NCI-H1105 treated with DMSO at 0.1 percent for 48 hours (cell line): Measurements from ENCODE around the gene ERCC6.
A peak's percentile ranks its signal among the peaks of the same experiment; 100 is the strongest.

Source experiments
- DNase-seq: peaks from one replicate; lab custom pipeline; 2025; lab: John Stamatoyannopoulos, UW

The ERCC6 gene

GRCh38 chr10:49549640-49550346, 10.9 kb upstream of the ERCC6 start:
- DNase-seq: no peak

- DNase-seq: no peak
Observed at GRCh38 chr10:49543604-49544003, 4.7 kb upstream of the ERCC6 start.

GRCh38 chr10:49542353-49542752, 3.4 kb upstream of the ERCC6 start:
- no peak for DNase-seq

GRCh38 chr10:49541762-49542161, 2.8 kb upstream of the ERCC6 start:
- DNase-seq: no peak

- DNase-seq: no peak
Observed at GRCh38 chr10:49540056-49540797, 1.3 kb upstream of the ERCC6 start.

- peak; percentile 25 for DNase-seq
Observed at GRCh38 chr10:49539320-49539885, 482 bp upstream of the ERCC6 start.

GRCh38 chr10:49534670-49535381, 4.1 kb downstream of the ERCC6 start:
- no peak for DNase-seq

- no peak for DNase-seq
Observed at GRCh38 chr10:49532461-49532860, 6.5 kb downstream of the ERCC6 start.

GRCh38 chr10:49528977-49529506, 9.9 kb downstream of the ERCC6 start:
- no peak for DNase-seq

GRCh38 chr10:49527850-49528249, 11.1 kb downstream of the ERCC6 start:
- no peak for DNase-seq

GRCh38 chr10:49527061-49527460, 11.9 kb downstream of the ERCC6 start:
- DNase-seq: no peak

GRCh38 chr10:49526619-49527018, 12.3 kb downstream of the ERCC6 start:
- DNase-seq: no peak

- no peak for DNase-seq
Observed at GRCh38 chr10:49524496-49524895, 14.4 kb downstream of the ERCC6 start.

- DNase-seq: no peak
Observed at GRCh38 chr10:49523301-49523700, 15.6 kb downstream of the ERCC6 start.

GRCh38 chr10:49521062-49521461, 17.9 kb downstream of the ERCC6 start:
- no peak for DNase-seq

GRCh38 chr10:49520122-49520775, 18.7 kb downstream of the ERCC6 start:
- DNase-seq: no peak

- no peak for DNase-seq
Observed at GRCh38 chr10:49519717-49520116, 19.2 kb downstream of the ERCC6 start.

- DNase-seq: peak; percentile 2
Observed at GRCh38 chr10:49518982-49519578, 19.8 kb downstream of the ERCC6 start.

GRCh38 chr10:49518566-49518965, 20.4 kb downstream of the ERCC6 start:
- DNase-seq: no peak

- no peak for DNase-seq
Observed at GRCh38 chr10:49516216-49516970, 22.5 kb downstream of the ERCC6 start.
